Measurements from ENCODE around the gene MYF6. TPM values are rescaled to one million over a fixed set of nuclear protein-coding genes. Genes with fewer than 3 reads are reported as not detected.

Gene MYF6
- total and polyA plus RNA-seq, 2 donors (not counting 1 experiment from before 2014, with no cell fraction given): not detected

DNA sequence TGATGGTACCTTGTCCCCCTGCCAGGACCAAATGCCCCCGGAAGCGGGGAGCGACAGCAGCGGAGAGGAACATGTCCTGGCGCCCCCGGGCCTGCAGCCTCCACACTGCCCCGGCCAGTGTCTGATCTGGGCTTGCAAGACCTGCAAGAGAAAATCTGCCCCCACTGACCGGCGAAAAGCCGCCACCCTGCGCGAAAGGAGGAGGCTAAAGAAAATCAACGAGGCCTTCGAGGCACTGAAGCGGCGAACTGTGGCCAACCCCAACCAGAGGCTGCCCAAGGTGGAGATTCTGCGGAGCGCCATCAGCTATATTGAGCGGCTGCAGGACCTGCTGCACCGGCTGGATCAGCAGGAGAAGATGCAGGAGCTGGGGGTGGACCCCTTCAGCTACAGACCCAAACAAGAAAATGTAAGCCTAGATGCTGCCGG, 410 bp downstream of the MYF6 start:
- Histone ChIP-seq H3K27ac (ENCODE audit: low read length in 2 of 2) (no peak overlapping the region), H2AFZ (ENCODE audit: insufficient read depth, low read depth, low read length, poor library complexity, severe bottlenecking) (no peak overlapping the region), H3K4me3 (ENCODE audit: control extremely low read depth in 1 of 5, extremely low read depth in 1 of 5, insufficient read depth in 1 of 5, low read depth in 2 of 5, low read length in 4 of 5) (no peak overlapping the region), H3K27me3 (replicated peaks in 1 of 4; ENCODE audit: control extremely low read depth in 1 of 4, control insufficient read depth in 3 of 4, insufficient read depth in 4 of 4, low read length in 3 of 4) (peaks cover 0 to 14% (median 7%) of the 10 kb centered on the region in 4 experiments), H3K9me3 (ENCODE audit: control extremely low read depth in 1 of 3, control insufficient read depth in 2 of 3, insufficient read depth in 1 of 3, low read length in 2 of 3) (peaks cover 0 to 11% (median 0%) of the 10 kb centered on the region in 3 donors), H3K4me2 (replicated peaks; ENCODE audit: low read depth, low read length, poor library complexity, severe bottlenecking) (no peak overlapping the region), H3K4me1 (ENCODE audit: control insufficient read depth in 2 of 2, insufficient read depth in 2 of 2, low read length in 2 of 2) (no peaks in the 10 kb centered on the region), H3K9ac (ENCODE audit: low read length) (no peak overlapping the region), H3K79me2 (ENCODE audit: control insufficient read depth, insufficient read depth, low read length) (no peaks in the 10 kb centered on the region), H4K20me1 (ENCODE audit: control insufficient read depth, insufficient read depth, low read length, poor library complexity, severe bottlenecking) (no peaks in the 10 kb centered on the region), H3K36me3 (replicated peaks in 1 of 2; ENCODE audit: control extremely low read depth in 1 of 2, control insufficient read depth in 1 of 2, extremely low read depth in 1 of 2, insufficient read depth in 2 of 2, low read length in 1 of 2) (no peaks in the 10 kb centered on the region)
- ATAC-seq (ENCODE audit: low read depth): no peak
- no peak for DNase-seq
- WGBS (ENCODE audit: insufficient coverage): 22% methylated on average over 21 of the region's 21 CpGs
- intact Hi-C loops (cut with micrococcal nuclease): no loop called here
- no peak for TF ChIP-seq EZH2 (IDR thresholded peaks at IDR 0.05; ENCODE audit: borderline replicate concordance, insufficient read depth, low read depth, low read length, poor library complexity, severe bottlenecking)
- TF ChIP-seq, protein P1, sequence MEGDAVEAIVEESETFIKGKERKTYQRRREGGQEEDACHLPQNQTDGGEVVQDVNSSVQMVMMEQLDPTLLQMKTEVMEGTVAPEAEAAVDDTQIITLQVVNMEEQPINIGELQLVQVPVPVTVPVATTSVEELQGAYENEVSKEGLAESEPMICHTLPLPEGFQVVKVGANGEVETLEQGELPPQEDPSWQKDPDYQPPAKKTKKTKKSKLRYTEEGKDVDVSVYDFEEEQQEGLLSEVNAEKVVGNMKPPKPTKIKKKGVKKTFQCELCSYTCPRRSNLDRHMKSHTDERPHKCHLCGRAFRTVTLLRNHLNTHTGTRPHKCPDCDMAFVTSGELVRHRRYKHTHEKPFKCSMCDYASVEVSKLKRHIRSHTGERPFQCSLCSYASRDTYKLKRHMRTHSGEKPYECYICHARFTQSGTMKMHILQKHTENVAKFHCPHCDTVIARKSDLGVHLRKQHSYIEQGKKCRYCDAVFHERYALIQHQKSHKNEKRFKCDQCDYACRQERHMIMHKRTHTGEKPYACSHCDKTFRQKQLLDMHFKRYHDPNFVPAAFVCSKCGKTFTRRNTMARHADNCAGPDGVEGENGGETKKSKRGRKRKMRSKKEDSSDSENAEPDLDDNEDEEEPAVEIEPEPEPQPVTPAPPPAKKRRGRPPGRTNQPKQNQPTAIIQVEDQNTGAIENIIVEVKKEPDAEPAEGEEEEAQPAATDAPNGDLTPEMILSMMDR (IDR thresholded peaks at IDR 0.05): no peak
- ChIA-PET CTCF (no interaction called here), POLR2A (no interaction called here)
- no peaks in the 10 kb centered on the region for H3K9me3 Mint-ChIP-seq (ENCODE audit: insufficient read depth)
- no peak overlapping the region for H3K4me3 Mint-ChIP-seq
- H3K27ac Mint-ChIP-seq: no peak overlapping the region
- H3K27me3 Mint-ChIP-seq: peaks cover 47% of the 10 kb centered on the region
- H3K4me1 Mint-ChIP-seq: peaks cover 6% of the 10 kb centered on the region

DNA sequence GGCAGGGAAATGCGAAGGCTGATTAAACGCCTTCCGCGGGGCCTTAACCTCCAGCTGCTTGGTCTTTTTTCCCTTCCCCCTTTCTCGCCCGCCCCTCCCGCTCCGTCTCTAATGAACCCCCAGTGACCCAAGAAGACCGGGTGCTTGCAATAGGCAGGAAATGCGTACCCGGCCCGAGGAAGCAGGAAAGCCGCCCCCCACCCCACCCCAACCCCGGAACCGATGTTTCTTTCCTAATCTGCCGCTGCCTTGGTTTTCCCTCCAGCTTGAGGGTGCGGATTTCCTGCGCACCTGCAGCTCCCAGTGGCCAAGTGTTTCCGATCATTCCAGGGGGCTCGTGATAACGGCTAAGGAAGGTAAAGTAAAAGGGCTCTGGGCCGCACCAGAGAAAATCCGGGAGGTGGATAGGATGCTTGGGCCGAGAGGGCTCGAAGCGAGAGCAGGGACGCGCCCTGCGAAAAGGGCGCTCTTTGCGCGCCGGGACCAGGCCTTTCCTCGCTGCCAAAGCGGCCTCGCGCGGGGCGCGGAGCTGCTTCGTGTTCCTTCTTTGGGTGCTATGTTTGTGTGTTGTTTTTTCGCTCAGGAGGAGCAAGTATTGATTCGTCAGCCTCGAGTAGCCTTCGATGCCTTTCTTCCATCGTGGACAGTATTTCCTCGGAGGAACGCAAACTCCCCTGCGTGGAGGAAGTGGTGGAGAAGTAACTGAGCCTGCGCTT, 983 bp downstream of the MYF6 start:
- ChIA-PET POLR2A (no interaction called here), CTCF (no interaction called here)
- Histone ChIP-seq H4K20me1 (ENCODE audit: control insufficient read depth, insufficient read depth, low read length, poor library complexity, severe bottlenecking) (no peaks in the 10 kb centered on the region), H3K36me3 (replicated peaks in 1 of 2; ENCODE audit: control extremely low read depth in 1 of 2, control insufficient read depth in 1 of 2, extremely low read depth in 1 of 2, insufficient read depth in 2 of 2, low read length in 1 of 2) (no peaks in the 10 kb centered on the region), H3K4me1 (ENCODE audit: control insufficient read depth in 2 of 2, insufficient read depth in 2 of 2, low read length in 2 of 2) (no peaks in the 10 kb centered on the region), H3K4me3 (ENCODE audit: control extremely low read depth in 1 of 5, extremely low read depth in 1 of 5, insufficient read depth in 1 of 5, low read depth in 2 of 5, low read length in 4 of 5) (no peak overlapping the region), H3K9ac (ENCODE audit: low read length) (no peak overlapping the region), H3K9me3 (ENCODE audit: control extremely low read depth in 1 of 3, control insufficient read depth in 2 of 3, insufficient read depth in 1 of 3, low read length in 2 of 3) (peaks cover 0 to 11% (median 0%) of the 10 kb centered on the region in 3 donors), H2AFZ (ENCODE audit: insufficient read depth, low read depth, low read length, poor library complexity, severe bottlenecking) (no peak overlapping the region), H3K27ac (ENCODE audit: low read length in 2 of 2) (no peak overlapping the region), H3K4me2 (replicated peaks; ENCODE audit: low read depth, low read length, poor library complexity, severe bottlenecking) (no peak overlapping the region), H3K27me3 (replicated peaks in 1 of 4; ENCODE audit: control extremely low read depth in 1 of 4, control insufficient read depth in 3 of 4, insufficient read depth in 4 of 4, low read length in 3 of 4) (peaks cover 0 to 14% (median 8%) of the 10 kb centered on the region in 4 experiments), H3K79me2 (ENCODE audit: control insufficient read depth, insufficient read depth, low read length) (no peaks in the 10 kb centered on the region)
- 6% methylated on average over 40 of the region's 50 CpGs for WGBS (ENCODE audit: insufficient coverage)
- Mint-ChIP-seq H3K4me3 (peak overlapping the region; percentile 19), H3K9me3 (ENCODE audit: insufficient read depth) (no peaks in the 10 kb centered on the region), H3K4me1 (peaks cover 2% of the 10 kb centered on the region), H3K27me3 (peaks cover 47% of the 10 kb centered on the region), H3K27ac (no peak overlapping the region)
- no peak for ATAC-seq (ENCODE audit: low read depth)
- intact Hi-C loops (cut with micrococcal nuclease): no loop called here
- DNase-seq: no peak
- no peak for TF ChIP-seq EZH2 (IDR thresholded peaks at IDR 0.05; ENCODE audit: borderline replicate concordance, insufficient read depth, low read depth, low read length, poor library complexity, severe bottlenecking)
- TF ChIP-seq, protein P1 (IDR thresholded peaks at IDR 0.05): no peak

Data from B cell (primary cell).